PFSK-1 (cell line): ENCODE results near the gene FAXC.

Source experiments
- FOXP2 ChIP-seq: optimal IDR thresholded peaks from 2 replicates; pipeline ENCODE3; 2011; ENCODE audit warnings: borderline replicate concordance, control low read depth, inconsistent platforms; ENCODE audit not compliant: insufficient read depth; ENCODE audit errors: extremely low read length, extremely low read depth
- POLR2AphosphoS5 ChIP-seq: IDR thresholded peaks from 2 replicates; pipeline ENCODE4 v1.6.1; 2012; ENCODE audit warnings: low read depth, mild to moderate bottlenecking, control low read depth, low read length, moderate library complexity
- REST ChIP-seq, 2 experiments: IDR thresholded peaks; 2 replicates each; pipeline versions ENCODE4 v1.6.1 to v1.8.0; 2011 to 2012; ENCODE audit warnings: low read depth in 2 of 2, low read length in 2 of 2, control low read depth in 1 of 2, inconsistent platforms in 1 of 2, mild to moderate bottlenecking in 1 of 2, moderate library complexity in 1 of 2; ENCODE audit not compliant: insufficient read depth in 1 of 2
- SIN3A ChIP-seq: IDR thresholded peaks from 2 replicates; pipeline ENCODE4 v1.6.1; 2012; ENCODE audit warnings: mild to moderate bottlenecking, low read length, moderate library complexity, borderline replicate concordance; ENCODE audit not compliant: insufficient read depth
- TAF1 ChIP-seq: IDR thresholded peaks from 2 replicates; pipeline ENCODE4 v1.6.1; 2012; ENCODE audit warnings: low read length, control low read depth, borderline replicate concordance; ENCODE audit not compliant: insufficient read depth

GRCh38 chr6:99297006-99297405 lies 52.5 kb downstream of the FAXC start:
- TF ChIP-seq POLR2AphosphoS5 (no peak), TAF1 (no peak), SIN3A (no peak), REST (IDR thresholded peaks at IDR 0.05; ENCODE audit: insufficient read depth in 1 of 2, low read depth in 2 of 2, low read length in 2 of 2) (no peak), FOXP2 (no peak)
